ENCODE data around the gene F8.

DNA sequence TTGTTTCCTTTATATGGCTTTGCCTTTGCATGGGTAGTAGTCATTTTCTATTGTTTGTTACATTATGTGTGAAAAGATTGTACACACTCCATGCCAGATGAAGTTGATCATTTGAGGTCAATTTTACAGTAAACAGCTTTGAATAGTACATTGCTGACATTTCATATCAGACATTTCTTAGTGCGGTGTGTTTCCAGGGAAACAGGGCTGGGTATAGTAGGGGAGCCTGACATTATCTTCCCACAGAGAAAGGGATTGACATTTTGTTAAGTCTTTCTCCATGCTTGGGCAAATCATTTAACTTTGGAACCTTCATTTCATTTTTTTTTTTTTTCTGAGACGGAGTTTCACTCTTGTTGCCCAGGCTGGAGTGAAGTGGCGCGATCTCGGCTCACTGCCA lies 9.1 kb upstream of the F8 start:
- TF ChIP-seq CTCF (conservative IDR thresholded peaks at IDR 0.05): no peak
- TF ChIP-seq ZFX (IDR thresholded peaks at IDR 0.05): no peak
